Hepatocyte (in vitro differentiated cells): ENCODE results near the gene RAB28. TPM values are rescaled to one million over a fixed set of nuclear protein-coding genes. Genes with fewer than 3 reads are reported as not detected.
A peak's percentile ranks its signal among the peaks of the same experiment; 100 is the strongest.

ENCODE experiments used
- DNase-seq: peaks from one replicate; pipeline ENCODE4 v3.0.0-alpha.2; 2016; ENCODE audit warnings: low spot score
- H2AFZ ChIP-seq: fragments of 200-600 bp; sonication (generic); 2 replicates; pipeline ENCODE4 v1.6.0; 2016; ENCODE audit warnings: antibody characterized with exemption, mild to moderate bottlenecking
- H3K27ac ChIP-seq: fragments of 200-600 bp; sonication (generic); 2 replicates; pipeline ENCODE4 v1.5.1; 2016; ENCODE audit warnings: mild to moderate bottlenecking
- H3K27me3 ChIP-seq: fragments of 200-600 bp; sonication (generic); 2 replicates; pipeline ENCODE4 v1.6.1; 2016
- H3K36me3 ChIP-seq: fragments of 200-600 bp; sonication (generic); replicated peaks from 2 replicates; pipeline ENCODE4 v1.5.1; 2016; ENCODE audit warnings: low read depth; ENCODE audit not compliant: insufficient read depth
- H3K4me1 ChIP-seq: fragments of 200-600 bp; sonication (generic); 2 replicates; pipeline ENCODE4 v1.5.1; 2016; ENCODE audit warnings: mild to moderate bottlenecking, moderate library complexity; ENCODE audit not compliant: insufficient read depth
- H3K4me2 ChIP-seq: fragments of 200-600 bp; sonication (generic); 2 replicates; pipeline ENCODE4 v1.6.0; 2016
- H3K4me3 ChIP-seq: fragments of 200-600 bp; sonication (generic); 2 replicates; pipeline ENCODE4 v1.5.1; 2016; ENCODE audit warnings: mild to moderate bottlenecking
- H3K79me2 ChIP-seq: fragments of 200-600 bp; sonication (generic); 2 replicates; pipeline ENCODE4 v1.6.0; 2017; ENCODE audit warnings: mild to moderate bottlenecking
- H3K9me2 ChIP-seq: fragments of 200-600 bp; sonication (generic); replicated peaks from 2 replicates; pipeline ENCODE4 v1.6.0; 2017; ENCODE audit warnings: mild to moderate bottlenecking; ENCODE audit not compliant: insufficient read depth
- H3K9me3 ChIP-seq: fragments of 200-600 bp; sonication (generic); 2 replicates; pipeline ENCODE4 v1.5.1; 2016; ENCODE audit warnings: low read depth, mild to moderate bottlenecking
- H4K20me1 ChIP-seq: fragments of 200-600 bp; sonication (generic); 2 replicates; pipeline ENCODE4 v1.6.0; 2016; ENCODE audit warnings: mild to moderate bottlenecking; ENCODE audit not compliant: insufficient read depth, poor library complexity, severe bottlenecking
- EZH2 ChIP-seq: fragments of 200-600 bp; sonication (generic); IDR thresholded peaks from 2 replicates; pipeline ENCODE4 v1.6.1; 2016; ENCODE audit warnings: antibody characterized with exemption, mild to moderate bottlenecking, borderline replicate concordance
- EZH2phosphoT487 ChIP-seq: fragments of 200-600 bp; sonication (generic); IDR thresholded peaks from one replicate; pipeline ENCODE4 v1.6.1; 2018; ENCODE audit warnings: antibody characterized with exemption, mild to moderate bottlenecking, low read depth, moderate library complexity; ENCODE audit not compliant: unreplicated experiment, severe bottlenecking
- WGBS: methylation state at CpG from one replicate; pipeline ENCODE4 v1.1.6; 2016; ENCODE audit warnings: low lambda C conversion rate; ENCODE audit errors: missing lambda C conversion rate; 5-methylcytosine and 5-hydroxymethylcytosine counted together
- polyA plus RNA-seq: library from polyadenylated mRNA; unstranded; fragments of >200 nt; fragmentation: Nextera tagmentation; extraction: Ambion mirVana; gene quantifications from 2 replicates; pipeline ENCODE4 v1.2.1, GENCODE V29; 2016
- total RNA-seq: library from RNA; depleted of rRNA; stranded (reverse); fragments of >200 nt; gene quantifications from 2 replicates; pipeline ENCODE4 v1.2.3, GENCODE V29; 2014
- TF ChIP-seq, protein P1 (sequence below): fragments of 200-600 bp; sonication (generic); IDR thresholded peaks from 2 replicates; pipeline ENCODE4 v1.5.1; 2016; ENCODE audit warnings: antibody characterized with exemption, mild to moderate bottlenecking; ENCODE audit not compliant: poor library complexity

Gene RAB28
- total and polyA plus RNA-seq, 2 experiments from 2014 or later, result 14.5 to 26.1 TPM

DNA sequence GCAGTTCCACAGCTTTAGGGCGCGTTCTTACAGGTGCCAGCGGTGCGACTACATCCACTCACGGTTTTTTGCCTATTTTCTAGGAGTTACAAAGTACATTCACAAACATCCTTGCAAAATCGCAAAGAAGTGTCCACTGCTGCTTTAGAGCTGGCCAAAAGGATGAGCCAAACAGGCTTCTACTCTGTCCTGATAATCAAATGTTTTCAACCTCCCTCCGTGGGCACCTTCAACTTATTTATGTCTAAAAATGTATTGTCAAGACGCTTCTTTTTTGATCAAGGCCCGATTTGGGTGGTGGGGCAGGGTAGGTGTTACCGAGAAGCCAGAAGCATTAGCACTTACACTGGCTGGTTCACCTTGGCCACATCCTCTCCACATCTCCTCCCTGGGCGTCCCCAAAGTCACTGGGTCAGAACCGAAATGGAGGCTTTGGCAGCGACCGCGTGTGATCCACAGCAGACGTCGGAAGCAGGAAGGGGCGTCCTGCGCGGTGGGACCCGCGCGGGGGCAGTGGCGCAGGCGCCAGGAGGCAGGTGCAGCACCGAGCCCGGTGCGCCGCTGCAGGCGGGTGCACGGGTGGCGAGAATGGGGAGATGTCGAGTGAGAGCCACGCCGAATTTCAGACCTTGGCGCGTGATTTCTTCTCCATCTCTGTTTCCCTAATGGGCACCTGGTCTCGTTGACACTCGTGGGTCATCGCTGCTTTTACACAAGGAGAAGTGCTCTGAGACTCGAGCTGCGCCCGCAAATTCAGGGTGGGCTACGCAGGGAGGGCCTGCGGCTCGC is 43.2 kb upstream of the RAB28 start:
- no peaks in the 10 kb centered on the region for H3K79me2 ChIP-seq
- TF ChIP-seq, protein P1, sequence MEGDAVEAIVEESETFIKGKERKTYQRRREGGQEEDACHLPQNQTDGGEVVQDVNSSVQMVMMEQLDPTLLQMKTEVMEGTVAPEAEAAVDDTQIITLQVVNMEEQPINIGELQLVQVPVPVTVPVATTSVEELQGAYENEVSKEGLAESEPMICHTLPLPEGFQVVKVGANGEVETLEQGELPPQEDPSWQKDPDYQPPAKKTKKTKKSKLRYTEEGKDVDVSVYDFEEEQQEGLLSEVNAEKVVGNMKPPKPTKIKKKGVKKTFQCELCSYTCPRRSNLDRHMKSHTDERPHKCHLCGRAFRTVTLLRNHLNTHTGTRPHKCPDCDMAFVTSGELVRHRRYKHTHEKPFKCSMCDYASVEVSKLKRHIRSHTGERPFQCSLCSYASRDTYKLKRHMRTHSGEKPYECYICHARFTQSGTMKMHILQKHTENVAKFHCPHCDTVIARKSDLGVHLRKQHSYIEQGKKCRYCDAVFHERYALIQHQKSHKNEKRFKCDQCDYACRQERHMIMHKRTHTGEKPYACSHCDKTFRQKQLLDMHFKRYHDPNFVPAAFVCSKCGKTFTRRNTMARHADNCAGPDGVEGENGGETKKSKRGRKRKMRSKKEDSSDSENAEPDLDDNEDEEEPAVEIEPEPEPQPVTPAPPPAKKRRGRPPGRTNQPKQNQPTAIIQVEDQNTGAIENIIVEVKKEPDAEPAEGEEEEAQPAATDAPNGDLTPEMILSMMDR, result no peak
- TF ChIP-seq EZH2phosphoT487 (no peak), EZH2 (no peak)
- no peaks in the 10 kb centered on the region for H3K4me1 ChIP-seq
- H3K9me3 ChIP-seq, result peaks cover 3% of the 10 kb centered on the region
- no peak overlapping the region for H3K27ac ChIP-seq
- no peaks in the 10 kb centered on the region for H3K36me3 ChIP-seq
- H3K9me2 ChIP-seq, result no peaks in the 10 kb centered on the region
- no peak overlapping the region for H3K4me3 ChIP-seq
- no peak overlapping the region for H2AFZ ChIP-seq
- no peak overlapping the region for H3K4me2 ChIP-seq
- H3K27me3 ChIP-seq, result peaks cover 96% of the 10 kb centered on the region
- WGBS, result 40% methylated on average over 41 of the region's 46 CpGs
- DNase-seq, result no peak
- no peaks in the 10 kb centered on the region for H4K20me1 ChIP-seq

DNA sequence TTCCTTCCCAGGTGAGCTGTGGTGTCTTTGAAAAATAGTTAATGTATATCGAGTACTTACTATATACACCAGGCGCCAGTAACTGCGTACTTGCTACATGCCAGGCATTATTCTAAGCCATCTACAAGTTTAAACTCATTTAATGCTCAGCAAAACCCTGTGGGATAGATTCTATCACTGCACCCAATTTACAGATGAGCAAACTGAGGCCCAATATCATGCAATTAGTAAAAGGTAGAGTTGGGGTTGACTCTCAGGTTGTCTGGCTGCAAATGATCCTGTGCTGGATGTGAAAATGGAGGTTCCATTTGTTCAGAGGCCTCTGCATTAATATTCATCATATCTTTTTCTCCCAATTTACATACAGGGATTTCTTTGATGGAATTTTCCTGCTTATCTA is 42.5 kb upstream of the RAB28 start:
- H3K4me1 ChIP-seq, result no peaks in the 10 kb centered on the region
- TF ChIP-seq, protein P1, result no peak
- TF ChIP-seq EZH2 (no peak), EZH2phosphoT487 (no peak)
- H3K9me2 ChIP-seq, result no peaks in the 10 kb centered on the region
- H3K9me3 ChIP-seq, result peaks cover 3% of the 10 kb centered on the region
- H3K79me2 ChIP-seq, result no peaks in the 10 kb centered on the region
- peaks cover 96% of the 10 kb centered on the region for H3K27me3 ChIP-seq
- H3K36me3 ChIP-seq, result no peaks in the 10 kb centered on the region
- no peak overlapping the region for H3K27ac ChIP-seq
- no peak for DNase-seq
- H3K4me3 ChIP-seq, result no peak overlapping the region
- no peak overlapping the region for H2AFZ ChIP-seq
- no peaks in the 10 kb centered on the region for H4K20me1 ChIP-seq
- 84% methylated on average over 3 of the region's 3 CpGs for WGBS
- H3K4me2 ChIP-seq, result no peak overlapping the region

DNA sequence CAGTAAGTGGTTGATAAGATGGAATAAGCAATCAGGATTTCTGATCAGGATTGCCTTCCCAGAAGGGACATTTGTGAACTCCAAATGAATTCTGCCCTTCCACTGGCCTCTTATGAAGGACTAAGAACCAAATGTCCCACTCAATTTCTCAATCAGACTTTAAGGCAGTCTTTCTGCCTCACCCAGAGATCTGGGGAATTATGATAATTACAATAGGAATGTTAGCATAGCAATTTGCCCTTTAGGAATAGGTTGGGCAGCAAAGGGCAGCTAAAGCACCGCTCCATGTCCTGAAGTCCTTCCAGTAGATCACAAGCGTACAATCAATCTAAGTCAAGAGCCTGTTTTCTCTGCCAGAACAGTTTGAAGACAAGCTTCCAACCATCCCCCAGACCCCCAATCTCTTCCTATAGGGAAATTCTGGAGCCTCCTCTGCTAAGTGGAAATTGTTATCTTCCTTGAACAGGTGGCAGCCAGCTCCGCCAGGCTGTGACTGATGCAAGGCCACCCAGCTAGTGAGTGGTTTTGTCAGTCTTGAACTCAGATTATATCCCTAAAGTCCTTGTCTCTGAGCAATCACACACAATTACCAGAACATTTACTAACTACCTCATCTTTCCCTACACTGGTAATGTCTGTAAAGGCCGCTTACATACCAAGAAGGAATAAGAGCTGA is 41.6 kb upstream of the RAB28 start:
- DNase-seq, result no peak
- Histone ChIP-seq H3K36me3 (no peaks in the 10 kb centered on the region), H4K20me1 (no peaks in the 10 kb centered on the region), H3K27ac (no peak overlapping the region), H3K79me2 (no peaks in the 10 kb centered on the region), H3K4me2 (no peak overlapping the region), H2AFZ (no peak overlapping the region), H3K27me3 (peaks cover 96% of the 10 kb centered on the region), H3K4me1 (no peaks in the 10 kb centered on the region), H3K9me2 (no peaks in the 10 kb centered on the region), H3K4me3 (no peak overlapping the region), H3K9me3 (peaks cover 3% of the 10 kb centered on the region)
- no peak for TF ChIP-seq EZH2
- TF ChIP-seq EZH2phosphoT487, result no peak
- 68% methylated on average over 4 of the region's 4 CpGs for WGBS

DNA sequence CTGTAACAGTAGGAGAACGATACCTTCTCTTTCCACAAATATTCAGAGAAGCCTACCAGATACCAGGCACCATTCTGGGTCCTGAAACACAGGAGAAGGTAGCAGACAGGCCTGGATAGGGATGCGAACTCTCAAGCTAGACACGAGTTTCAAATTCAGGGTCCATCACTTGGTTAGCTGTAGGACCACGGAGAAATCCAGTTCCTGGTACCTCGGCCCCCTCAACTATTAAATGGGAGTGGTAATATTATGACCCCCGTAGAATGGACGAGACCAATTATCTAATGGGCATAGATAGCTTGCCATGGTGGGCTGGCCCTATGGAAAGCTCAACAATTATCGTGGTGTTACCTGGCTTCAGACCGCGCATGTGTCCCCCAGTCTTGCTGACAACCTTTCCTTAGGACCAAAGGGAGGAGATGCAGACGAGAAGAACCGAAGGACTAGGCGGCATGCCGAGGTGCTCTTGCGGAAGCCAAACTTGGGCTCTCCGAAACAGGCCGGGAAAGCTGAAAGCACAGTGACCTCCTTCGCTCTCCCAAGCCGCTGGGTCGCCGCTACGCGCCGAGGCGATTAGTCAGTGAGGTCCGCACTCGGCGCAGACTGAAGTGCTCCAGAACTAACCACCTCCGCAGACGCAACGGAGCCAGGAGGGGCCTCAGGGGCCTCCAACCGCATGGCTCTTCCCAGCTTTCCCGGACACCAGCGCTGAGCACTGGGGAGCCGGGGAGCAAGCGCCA is 40.5 kb upstream of the RAB28 start:
- Histone ChIP-seq H3K9me3 (peaks cover 3% of the 10 kb centered on the region), H3K9me2 (no peaks in the 10 kb centered on the region), H3K4me1 (no peaks in the 10 kb centered on the region), H3K4me2 (no peak overlapping the region), H3K79me2 (no peaks in the 10 kb centered on the region), H3K27me3 (peaks cover 87% of the 10 kb centered on the region), H3K36me3 (no peaks in the 10 kb centered on the region), H3K4me3 (no peak overlapping the region), H3K27ac (no peak overlapping the region), H2AFZ (no peak overlapping the region), H4K20me1 (no peaks in the 10 kb centered on the region)
- no peak for TF ChIP-seq EZH2phosphoT487
- peak; percentile 12 for TF ChIP-seq EZH2
- DNase-seq, result no peak
- WGBS, result 57% methylated on average over 35 of the region's 36 CpGs
